Calu3 (cell line): ENCODE data around the gene GLIS1. TPM values are rescaled to one million over a fixed set of nuclear protein-coding genes. Genes with fewer than 3 reads are reported as not detected.

Experiments
- BruUV-seq: library from RNA; stranded (reverse); fragments of 400-500 nt; replicated peaks from 2 replicates; lab custom pipeline; 2021; lab: Mats Ljungman, UMichigan
- CTCF ChIA-PET: fragments of 300-600 bp; sonication (Branson Sonifier 250); formaldehyde crosslinking; loops from one replicate; lab custom pipeline; 2022; ENCODE audit warnings: antibody characterized with exemption; lab: Charles Lee
- DNase-seq: peaks from one replicate; pipeline ENCODE4 v3.0.0; 2022
- H3K27ac Mint-ChIP-seq: one replicate; pipeline ENCODE4 v1.8.0; 2022; ENCODE audit warnings: mixed read lengths; ENCODE audit not compliant: unreplicated experiment
- H3K27me3 Mint-ChIP-seq: one replicate; pipeline ENCODE4 v1.8.0; 2022; ENCODE audit warnings: mixed read lengths; ENCODE audit not compliant: unreplicated experiment
- H3K36me3 Mint-ChIP-seq: one replicate; pipeline ENCODE4 v1.8.0; 2022; ENCODE audit warnings: mild to moderate bottlenecking, moderate library complexity, mixed read lengths; ENCODE audit not compliant: insufficient read depth, unreplicated experiment
- H3K4me1 Mint-ChIP-seq: one replicate; pipeline ENCODE4 v1.8.0; 2022; ENCODE audit warnings: mild to moderate bottlenecking, low read depth, mixed read lengths; ENCODE audit not compliant: unreplicated experiment
- H3K4me3 Mint-ChIP-seq: one replicate; pipeline ENCODE4 v1.8.0; 2022; ENCODE audit warnings: mild to moderate bottlenecking, low read depth, moderate library complexity, mixed read lengths; ENCODE audit not compliant: unreplicated experiment
- H3K9me3 Mint-ChIP-seq: one replicate; pipeline ENCODE4 v1.8.0; 2022; ENCODE audit warnings: low read depth, mixed read lengths; ENCODE audit not compliant: unreplicated experiment
- intact Hi-C: fragments of 100-400 bp; cut with micrococcal nuclease; formaldehyde crosslinking; loops from one replicate; pipeline ENCODE4 v1.10.0; 2022; ENCODE audit not compliant: unreplicated experiment
- total RNA-seq: library from RNA; stranded (reverse); gene quantifications from 2 replicates; pipeline ENCODE4 v1.2.3, GENCODE V29; 2022
- TF ChIP-seq, protein P1 (sequence below): fragments of 200-600 bp; IDR thresholded peaks from one replicate; pipeline ENCODE4 v1.8.0; 2022; ENCODE audit warnings: antibody characterized with exemption; ENCODE audit not compliant: unreplicated experiment

The GLIS1 gene
- total RNA-seq, 1 experiment from 2014 or later: not detected

GRCh38 chr1:53728702-53729455 is 10.1 kb downstream of the GLIS1 start:
- no peak overlapping the region for H3K27ac Mint-ChIP-seq
- no peak for DNase-seq
- intact Hi-C loops: no loop called here
- CTCF ChIA-PET: no interaction called here
- H3K4me3 Mint-ChIP-seq: no peak overlapping the region
- no peaks in the 10 kb centered on the region for H3K9me3 Mint-ChIP-seq
- TF ChIP-seq, protein P1, sequence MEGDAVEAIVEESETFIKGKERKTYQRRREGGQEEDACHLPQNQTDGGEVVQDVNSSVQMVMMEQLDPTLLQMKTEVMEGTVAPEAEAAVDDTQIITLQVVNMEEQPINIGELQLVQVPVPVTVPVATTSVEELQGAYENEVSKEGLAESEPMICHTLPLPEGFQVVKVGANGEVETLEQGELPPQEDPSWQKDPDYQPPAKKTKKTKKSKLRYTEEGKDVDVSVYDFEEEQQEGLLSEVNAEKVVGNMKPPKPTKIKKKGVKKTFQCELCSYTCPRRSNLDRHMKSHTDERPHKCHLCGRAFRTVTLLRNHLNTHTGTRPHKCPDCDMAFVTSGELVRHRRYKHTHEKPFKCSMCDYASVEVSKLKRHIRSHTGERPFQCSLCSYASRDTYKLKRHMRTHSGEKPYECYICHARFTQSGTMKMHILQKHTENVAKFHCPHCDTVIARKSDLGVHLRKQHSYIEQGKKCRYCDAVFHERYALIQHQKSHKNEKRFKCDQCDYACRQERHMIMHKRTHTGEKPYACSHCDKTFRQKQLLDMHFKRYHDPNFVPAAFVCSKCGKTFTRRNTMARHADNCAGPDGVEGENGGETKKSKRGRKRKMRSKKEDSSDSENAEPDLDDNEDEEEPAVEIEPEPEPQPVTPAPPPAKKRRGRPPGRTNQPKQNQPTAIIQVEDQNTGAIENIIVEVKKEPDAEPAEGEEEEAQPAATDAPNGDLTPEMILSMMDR: no peak
- H3K27me3 Mint-ChIP-seq: peaks cover 100% of the 10 kb centered on the region
- no TSS peak for BruUV-seq
- no peaks in the 10 kb centered on the region for H3K4me1 Mint-ChIP-seq
- no peaks in the 10 kb centered on the region for H3K36me3 Mint-ChIP-seq

- Mint-ChIP-seq H3K4me1 (no peaks in the 10 kb centered on the region), H3K27me3 (peaks cover 98% of the 10 kb centered on the region), H3K36me3 (no peaks in the 10 kb centered on the region), H3K27ac (no peak overlapping the region), H3K4me3 (no peak overlapping the region), H3K9me3 (no peaks in the 10 kb centered on the region)
- intact Hi-C loops: no loop called here
- no peak for DNase-seq
- BruUV-seq: no TSS peak
- CTCF ChIA-PET: no interaction called here
- TF ChIP-seq, protein P1: no peak
Measured at GRCh38 chr1:53728196-53728595, 10.8 kb downstream of the GLIS1 start.

GRCh38 chr1:53727461-53728092 is 11.4 kb downstream of the GLIS1 start:
- Mint-ChIP-seq H3K36me3 (no peaks in the 10 kb centered on the region), H3K4me1 (no peaks in the 10 kb centered on the region), H3K27ac (no peak overlapping the region), H3K27me3 (peaks cover 92% of the 10 kb centered on the region), H3K4me3 (no peak overlapping the region), H3K9me3 (no peaks in the 10 kb centered on the region)
- intact Hi-C loops: no loop called here
- BruUV-seq: no TSS peak
- TF ChIP-seq, protein P1: no peak
- CTCF ChIA-PET: no interaction called here
- DNase-seq: no peak

DNA sequence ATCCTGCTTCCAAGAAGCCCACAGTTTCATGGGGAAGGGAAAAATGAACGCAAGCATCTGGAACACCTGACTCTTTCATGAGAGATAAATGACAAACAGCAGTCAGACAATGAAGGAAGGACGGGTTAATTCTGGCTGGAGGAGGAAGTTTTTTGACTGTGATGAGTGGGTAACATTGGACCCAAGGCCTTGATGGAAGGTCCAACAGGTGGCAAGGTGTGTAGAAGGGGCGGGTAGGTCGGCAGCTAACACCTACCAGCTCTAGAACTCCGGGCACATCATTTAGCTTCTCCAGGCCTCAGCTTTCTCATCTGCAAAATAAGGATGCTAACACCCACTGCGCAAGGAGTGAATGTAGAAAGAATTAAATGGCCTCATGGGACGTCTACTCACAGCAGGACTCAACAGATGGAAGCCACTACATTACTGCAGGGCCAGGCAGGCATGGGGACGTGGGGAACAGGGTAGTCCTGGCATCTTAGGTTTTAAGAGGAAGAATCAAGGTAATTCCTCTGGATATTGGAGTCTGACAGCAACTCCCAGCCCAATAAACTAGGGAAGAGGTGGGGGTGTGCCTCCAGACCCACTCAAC is 12.9 kb downstream of the GLIS1 start:
- Mint-ChIP-seq H3K4me3 (no peak overlapping the region), H3K27me3 (peaks cover 77% of the 10 kb centered on the region), H3K4me1 (no peaks in the 10 kb centered on the region), H3K36me3 (no peaks in the 10 kb centered on the region), H3K27ac (no peak overlapping the region), H3K9me3 (no peaks in the 10 kb centered on the region)
- TF ChIP-seq, protein P1: no peak
- no peak for DNase-seq
- intact Hi-C loops: no loop called here
- BruUV-seq: no TSS peak
- CTCF ChIA-PET: no interaction called here
